ENCODE data around the gene CENPH. TPM values are rescaled to one million over a fixed set of nuclear protein-coding genes. Genes with fewer than 3 reads are reported as not detected.

CENPH gene
- total RNA-seq, 2 experiments from 2014 or later = 4.0 to 5.6 TPM

- Mint-ChIP-seq H3K27me3 (no peaks in the 10 kb centered on the region), H3K36me3 (ENCODE audit: low read depth) (peaks cover 33% of the 10 kb centered on the region), H3K4me3 (no peak overlapping the region), H3K4me1 (ENCODE audit: low read depth) (peaks cover 6% of the 10 kb centered on the region), H3K9me3 (no peaks in the 10 kb centered on the region), H3K27ac (no peak overlapping the region)
- ChIA-PET CTCF (no interaction called here), POLR2A (no interaction called here)
- no peak for DNase-seq
- Histone ChIP-seq H3K36me3 (ENCODE audit: insufficient read depth, low read length) (peaks cover 23% of the 10 kb centered on the region), H3K9me3 (ENCODE audit: control insufficient read depth in 1 of 2, insufficient read depth in 1 of 2, low read length in 2 of 2) (peaks cover 0 to 3% of the 10 kb centered on the region in 2 experiments), H3K27ac (ENCODE audit: low read depth in 1 of 2, low read length in 2 of 2) (no peak overlapping the region), H3K27me3 (ENCODE audit: control insufficient read depth in 1 of 2, insufficient read depth in 2 of 2, low read length in 2 of 2) (no peaks in the 10 kb centered on the region), H3K4me1 (ENCODE audit: insufficient read depth, low read length) (no peaks in the 10 kb centered on the region), H3K4me3 (ENCODE audit: low read length) (no peak overlapping the region)
- no peak for ATAC-seq (ENCODE audit: poor library complexity)
- TF ChIP-seq CTCF (IDR thresholded peaks at IDR 0.05) = no peak
- intact Hi-C loops (cut with DNase I, micrococcal nuclease) = no loop called here
Observed at GRCh38 chr5:69224520-69224919, 35.1 kb downstream of the CENPH start.

GRCh38 chr5:69225860-69226259, 36.5 kb downstream of the CENPH start:
- Mint-ChIP-seq H3K36me3 (ENCODE audit: low read depth) (peaks cover 41% of the 10 kb centered on the region), H3K27ac (no peak overlapping the region), H3K27me3 (no peaks in the 10 kb centered on the region), H3K9me3 (no peaks in the 10 kb centered on the region), H3K4me1 (ENCODE audit: low read depth) (peaks cover 6% of the 10 kb centered on the region), H3K4me3 (no peak overlapping the region)
- POLR2A ChIA-PET = no interaction called here
- Histone ChIP-seq H3K27me3 (ENCODE audit: control insufficient read depth in 1 of 2, insufficient read depth in 2 of 2, low read length in 2 of 2) (no peaks in the 10 kb centered on the region), H3K9me3 (ENCODE audit: control insufficient read depth in 1 of 2, insufficient read depth in 1 of 2, low read length in 2 of 2) (no peaks in the 10 kb centered on the region), H3K4me1 (ENCODE audit: insufficient read depth, low read length) (no peaks in the 10 kb centered on the region), H3K27ac (ENCODE audit: low read depth in 1 of 2, low read length in 2 of 2) (no peak overlapping the region), H3K4me3 (ENCODE audit: low read length) (no peak overlapping the region), H3K36me3 (ENCODE audit: insufficient read depth, low read length) (peaks cover 23% of the 10 kb centered on the region)
- DNase-seq (no peak), ATAC-seq (ENCODE audit: poor library complexity) (no peak)
- CTCF ChIA-PET = interaction anchor here (0.7 kb wide), 1 partner anchor 953 kb away, joined by 3 read pairs; no protein-coding TSS in a partner anchor
- intact Hi-C loops (cut with DNase I, micrococcal nuclease) = no loop called here
- no peak for TF ChIP-seq CTCF (IDR thresholded peaks at IDR 0.05)

- Histone ChIP-seq H3K36me3 (ENCODE audit: insufficient read depth, low read length) (peaks cover 20% of the 10 kb centered on the region), H3K27me3 (ENCODE audit: control insufficient read depth in 1 of 2, insufficient read depth in 2 of 2, low read length in 2 of 2) (no peaks in the 10 kb centered on the region), H3K27ac (ENCODE audit: low read depth in 1 of 2, low read length in 2 of 2) (no peak overlapping the region), H3K4me3 (ENCODE audit: low read length) (no peak overlapping the region), H3K4me1 (ENCODE audit: insufficient read depth, low read length) (peaks cover 3% of the 10 kb centered on the region), H3K9me3 (ENCODE audit: control insufficient read depth in 1 of 2, insufficient read depth in 1 of 2, low read length in 2 of 2) (no peaks in the 10 kb centered on the region)
- Mint-ChIP-seq H3K9me3 (no peaks in the 10 kb centered on the region), H3K4me3 (no peak overlapping the region), H3K27me3 (no peaks in the 10 kb centered on the region), H3K27ac (no peak overlapping the region), H3K4me1 (ENCODE audit: low read depth) (peaks cover 3% of the 10 kb centered on the region), H3K36me3 (ENCODE audit: low read depth) (peaks cover 41% of the 10 kb centered on the region)
- no peak for DNase-seq
- TF ChIP-seq CTCF (IDR thresholded peaks at IDR 0.05) = no peak
- ChIA-PET POLR2A (no interaction called here), CTCF (no interaction called here)
- no peak for ATAC-seq (ENCODE audit: poor library complexity)
- intact Hi-C loops (cut with DNase I, micrococcal nuclease) = loop anchor here in 1 of 2 experiments (5.0 kb wide), 3 partner anchors 102 to 142 kb away; partner anchors contain the start of genes CCDC125 and SLC30A5
Observed at GRCh38 chr5:69230181-69230580, 40.8 kb downstream of the CENPH start.
